Esophagus muscularis mucosa (tissue), 4 donors: ENCODE data around the gene TGFBR1.
"Not testable (repeated sequence)": the region's sequence is repeated elsewhere in the genome, so short reads cannot be mapped to it uniquely, and the experiment has no call there.

ENCODE experiments used
- CTCF ChIP-seq, 3 experiments: fragments of 200-600 bp in 2 of 3; fragments of 450-650 bp in 1 of 3; sonication (generic) in 2 of 3; IDR thresholded peaks; one replicate each; pipeline ENCODE4 v1.5.1; 2017 to 2019; ENCODE audit warnings: antibody characterized with exemption in 3 of 3, mild to moderate bottlenecking in 2 of 3, moderate library complexity in 1 of 3
- EP300 ChIP-seq: sonication (generic); formaldehyde crosslinking; IDR thresholded peaks from one replicate; pipeline ENCODE4 v1.6.1; 2017; ENCODE audit warnings: antibody characterized with exemption
- POLR2A ChIP-seq: fragments of 450-650 bp; IDR thresholded peaks from one replicate; pipeline ENCODE4 v1.6.1; 2017; ENCODE audit warnings: antibody characterized with exemption, moderate library complexity, mild to moderate bottlenecking, low read depth
- POLR2AphosphoS5 ChIP-seq, 2 donors: sonication (generic); formaldehyde crosslinking; IDR thresholded peaks; one replicate each; pipeline ENCODE4 v1.6.1; 2017; ENCODE audit warnings: antibody characterized with exemption in 2 of 2

DNA sequence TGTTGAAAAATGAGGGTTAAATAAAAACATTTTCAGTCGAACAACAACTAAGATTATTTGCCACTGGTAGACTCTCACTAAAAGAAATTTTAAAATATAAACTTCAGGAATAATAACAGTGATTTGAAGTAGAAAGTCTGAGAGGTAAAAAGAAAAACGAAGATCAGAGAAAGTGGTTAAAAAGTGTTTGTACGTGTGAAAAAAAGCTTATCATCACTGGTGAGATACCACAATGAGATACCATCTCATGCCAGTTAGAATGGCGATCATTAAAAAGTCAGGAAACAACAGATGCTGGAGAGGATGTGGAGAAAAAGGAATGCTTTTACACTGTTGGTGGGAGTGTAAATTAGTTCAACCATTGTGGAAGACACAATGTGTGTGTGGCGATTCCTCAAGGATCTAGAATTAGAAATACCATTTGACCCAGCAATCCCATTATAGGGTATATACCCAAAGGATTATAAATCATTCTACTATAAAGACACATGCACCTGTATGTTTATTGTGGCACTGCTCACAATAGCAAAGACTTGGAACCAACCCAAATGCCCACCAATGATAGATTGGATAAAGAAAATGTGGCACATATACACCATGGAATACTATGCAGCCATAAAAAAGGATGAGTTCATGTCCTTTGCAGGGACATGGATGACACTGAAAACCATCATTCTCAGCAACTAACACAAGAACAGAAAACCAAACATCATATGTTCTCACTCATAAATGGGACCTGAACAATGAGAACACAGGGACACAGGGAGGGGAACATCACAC, 4.9 kb upstream of the TGFBR1 start:
- not testable (repeated sequence) for TF ChIP-seq POLR2A; CTCF (IDR thresholded peaks at IDR 0.05); EP300; POLR2AphosphoS5 (IDR thresholded peaks at IDR 0.05)
